Ovary (tissue), 3 donors: Measurements from ENCODE around the gene LRRC56.

ENCODE experiments used
- POLR2A ChIP-seq: fragments of 450-650 bp; IDR thresholded peaks from one replicate; pipeline ENCODE4 v1.6.1; 2017; ENCODE audit warnings: antibody characterized with exemption, mild to moderate bottlenecking, moderate library complexity
- TF ChIP-seq, protein P1 (sequence below), 3 donors: fragments of 450-650 bp in 2 of 3; fragments of 200-600 bp in 1 of 3; IDR thresholded peaks; one replicate each; pipeline versions ENCODE4 v1.5.1 to v1.8.0; 2016 to 2022; ENCODE audit warnings: antibody characterized with exemption in 3 of 3, mild to moderate bottlenecking in 1 of 3
- donor health status: DM: no; HTN: no; CAD: no.

- TF ChIP-seq, protein P1, sequence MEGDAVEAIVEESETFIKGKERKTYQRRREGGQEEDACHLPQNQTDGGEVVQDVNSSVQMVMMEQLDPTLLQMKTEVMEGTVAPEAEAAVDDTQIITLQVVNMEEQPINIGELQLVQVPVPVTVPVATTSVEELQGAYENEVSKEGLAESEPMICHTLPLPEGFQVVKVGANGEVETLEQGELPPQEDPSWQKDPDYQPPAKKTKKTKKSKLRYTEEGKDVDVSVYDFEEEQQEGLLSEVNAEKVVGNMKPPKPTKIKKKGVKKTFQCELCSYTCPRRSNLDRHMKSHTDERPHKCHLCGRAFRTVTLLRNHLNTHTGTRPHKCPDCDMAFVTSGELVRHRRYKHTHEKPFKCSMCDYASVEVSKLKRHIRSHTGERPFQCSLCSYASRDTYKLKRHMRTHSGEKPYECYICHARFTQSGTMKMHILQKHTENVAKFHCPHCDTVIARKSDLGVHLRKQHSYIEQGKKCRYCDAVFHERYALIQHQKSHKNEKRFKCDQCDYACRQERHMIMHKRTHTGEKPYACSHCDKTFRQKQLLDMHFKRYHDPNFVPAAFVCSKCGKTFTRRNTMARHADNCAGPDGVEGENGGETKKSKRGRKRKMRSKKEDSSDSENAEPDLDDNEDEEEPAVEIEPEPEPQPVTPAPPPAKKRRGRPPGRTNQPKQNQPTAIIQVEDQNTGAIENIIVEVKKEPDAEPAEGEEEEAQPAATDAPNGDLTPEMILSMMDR (IDR thresholded peaks at IDR 0.05), result no peak
- no peak for TF ChIP-seq POLR2A
These were observed 37.9 kb upstream of the LRRC56 start for GRCh38 chr11:499201-500076.
